Fibroblast of pulmonary artery (primary cell): Measurements from ENCODE around the gene CSGALNACT2.
"Not testable (repeated sequence)": the region's sequence is repeated elsewhere in the genome, so short reads cannot be mapped to it uniquely, and the experiment has no call there.

Experiments used
- DNase-seq: peaks from one replicate; pipeline ENCODE4 v3.0.0-alpha.2; 2010; ENCODE audit warnings: low read depth
- H3K4me3 ChIP-seq: replicated peaks from 2 replicates; pipeline ENCODE4 v1.5.1; 2011; ENCODE audit warnings: low read depth, mild to moderate bottlenecking, control low read depth, low read length, moderate library complexity
- CTCF ChIP-seq: IDR thresholded peaks from 2 replicates; pipeline ENCODE4 v1.5.1; 2011; ENCODE audit warnings: mild to moderate bottlenecking, control low read depth, low read length, inconsistent platforms; ENCODE audit errors: missing control alignments

Gene CSGALNACT2

GRCh38 chr10:43135656-43136055, 2.6 kb upstream of the CSGALNACT2 start:
- no peak for DNase-seq
- TF ChIP-seq CTCF = no peak
- H3K4me3 ChIP-seq = no peak overlapping the region

GRCh38 chr10:43136432-43136831, 1.8 kb upstream of the CSGALNACT2 start:
- no peak overlapping the region for H3K4me3 ChIP-seq

GRCh38 chr10:43136995-43137716, 1.1 kb upstream of the CSGALNACT2 start:
- no peak for TF ChIP-seq CTCF
- DNase-seq = peak; percentile 31
- peak overlapping the region; percentile 77 for H3K4me3 ChIP-seq

More at GRCh38 chr10:43136432-43136831, 1.8 kb upstream of the CSGALNACT2 start:
- DNase-seq = no peak
- TF ChIP-seq CTCF = no peak

- no peak for TF ChIP-seq CTCF
- peak overlapping the region; percentile 77 for H3K4me3 ChIP-seq
- peak; percentile 64 for DNase-seq
Observed at GRCh38 chr10:43137717-43138020, 576 bp upstream of the CSGALNACT2 start.

GRCh38 chr10:43138757-43139241, 554 bp downstream of the CSGALNACT2 start:
- peak overlapping the region; percentile 77 for H3K4me3 ChIP-seq
- DNase-seq = peak; percentile 47
- no peak for TF ChIP-seq CTCF

- no peak for TF ChIP-seq CTCF
- DNase-seq = no peak
- no peak overlapping the region for H3K4me3 ChIP-seq
Observed at GRCh38 chr10:43141421-43141820, 3.2 kb downstream of the CSGALNACT2 start.

GRCh38 chr10:43145311-43145710, 7.1 kb downstream of the CSGALNACT2 start:
- no peak overlapping the region for H3K4me3 ChIP-seq
- DNase-seq = no peak
- TF ChIP-seq CTCF = no peak

- H3K4me3 ChIP-seq, DNase-seq: not testable (repeated sequence)
Observed at GRCh38 chr10:43145936-43146335, 7.7 kb downstream of the CSGALNACT2 start.
